NOMO-1 (cell line): ENCODE measurements around the gene VTA1.
"Not testable (repeated sequence)": the region's sequence is repeated elsewhere in the genome, so short reads cannot be mapped to it uniquely, and the experiment has no call there.

ENCODE experiments used
- DNase-seq, 2 experiments: peaks; one replicate each; lab custom pipeline; 2025; ENCODE audit not compliant: unreplicated experiment in 2 of 2; lab: John Stamatoyannopoulos, UW

The VTA1 gene

DNA sequence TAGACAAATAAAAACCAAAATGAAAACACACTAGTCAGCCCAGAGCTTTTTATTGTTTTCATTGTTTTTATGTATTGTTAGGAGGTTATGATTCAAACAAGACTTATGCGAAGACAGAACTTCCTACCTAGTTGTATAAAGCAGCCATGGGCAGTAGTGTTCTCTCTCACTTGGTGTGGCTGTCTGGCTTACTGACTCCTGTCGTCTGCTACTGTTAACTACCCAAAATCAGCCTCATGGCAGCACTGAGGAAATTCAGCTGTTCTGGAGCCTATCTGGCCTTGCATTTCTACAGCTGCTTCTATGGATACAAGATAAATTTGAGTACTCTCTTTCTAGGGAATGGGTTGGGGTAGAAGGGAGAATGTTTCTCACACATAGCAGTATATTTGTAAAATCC is 20.4 kb downstream of the VTA1 start:
- DNase-seq: no peak

DNA sequence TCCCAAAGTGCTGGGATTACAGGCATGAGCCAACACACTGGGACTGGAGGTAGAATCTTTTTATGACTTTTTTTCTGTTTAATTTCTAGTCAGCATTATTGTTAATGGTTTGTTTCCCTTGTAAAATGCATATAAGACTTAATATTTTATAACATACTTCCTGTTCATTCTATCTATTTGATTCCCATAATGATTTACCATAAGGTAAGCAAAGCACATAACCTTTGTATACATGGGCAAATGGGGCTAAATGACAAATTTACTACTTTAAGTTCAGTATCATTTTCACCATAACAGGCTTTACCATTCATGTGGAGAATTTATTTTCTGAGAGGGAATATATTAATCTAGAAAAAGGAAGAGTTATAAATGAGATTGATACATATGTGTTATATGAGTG is 24.3 kb downstream of the VTA1 start:
- no peak for DNase-seq

DNA sequence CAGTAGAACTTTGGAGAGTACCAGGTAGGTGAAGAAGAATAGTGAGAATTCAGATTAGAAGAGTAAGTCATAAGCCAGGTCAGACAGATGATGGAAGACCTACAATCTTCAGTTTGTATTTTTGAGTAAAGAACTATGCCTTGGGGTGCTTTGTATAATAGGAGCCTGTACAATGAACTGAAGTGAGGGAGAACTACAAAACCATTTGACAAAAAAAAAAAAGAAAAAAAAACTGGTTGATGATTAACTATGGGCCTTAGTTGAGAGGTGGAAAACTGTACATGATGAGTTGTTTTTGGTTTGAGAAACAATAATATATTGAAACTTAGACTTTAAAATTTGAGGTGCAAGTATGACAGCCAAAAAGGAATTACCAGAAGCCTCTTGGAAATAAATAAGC is 25.7 kb downstream of the VTA1 start:
- DNase-seq: no peak

DNA sequence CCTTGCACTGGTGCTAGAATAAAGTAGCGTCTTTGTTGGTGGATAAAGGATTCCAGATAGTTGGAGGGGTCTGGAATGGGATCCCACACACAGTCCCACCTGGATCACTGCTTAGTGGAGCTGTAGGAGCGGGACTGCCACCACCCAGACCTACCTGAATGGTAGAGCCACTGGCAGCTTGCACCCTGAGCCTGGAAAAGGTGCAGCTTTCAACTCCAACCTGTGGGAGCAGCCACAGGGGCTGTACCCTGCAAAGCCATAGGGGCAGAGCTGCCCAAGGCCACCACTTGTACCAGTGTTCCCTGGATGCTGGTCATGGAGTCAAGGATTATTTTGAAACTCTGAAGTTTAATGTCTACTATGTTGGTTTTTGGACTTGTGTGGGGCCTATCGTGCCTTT is 26.9 kb downstream of the VTA1 start:
- DNase-seq: no peak

- no peak for DNase-seq
These were observed 27.6 kb downstream of the VTA1 start for GRCh38 chr6:142174703-142175102.

GRCh38 chr6:142178129-142178528 is 31.1 kb downstream of the VTA1 start:
- DNase-seq: no peak

DNA sequence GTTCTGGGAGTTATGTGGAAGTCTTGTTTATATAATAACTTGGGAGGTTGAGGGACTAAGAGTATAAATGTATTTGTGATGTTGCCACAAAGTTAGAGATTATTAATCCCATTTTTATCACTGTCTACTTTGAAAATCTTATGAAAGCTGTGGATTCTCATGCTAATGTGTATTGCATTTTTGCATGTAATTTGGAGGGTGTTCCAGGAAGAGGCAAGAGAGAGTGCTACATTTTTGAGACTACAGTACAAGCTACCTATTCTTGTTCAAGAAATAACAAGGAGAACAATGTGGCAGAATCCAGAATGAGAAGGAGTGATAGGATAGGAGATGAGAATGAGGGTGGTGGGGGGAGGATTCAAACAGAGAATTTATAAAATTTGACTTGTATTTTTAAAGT is 34.9 kb downstream of the VTA1 start:
- DNase-seq: no peak

DNA sequence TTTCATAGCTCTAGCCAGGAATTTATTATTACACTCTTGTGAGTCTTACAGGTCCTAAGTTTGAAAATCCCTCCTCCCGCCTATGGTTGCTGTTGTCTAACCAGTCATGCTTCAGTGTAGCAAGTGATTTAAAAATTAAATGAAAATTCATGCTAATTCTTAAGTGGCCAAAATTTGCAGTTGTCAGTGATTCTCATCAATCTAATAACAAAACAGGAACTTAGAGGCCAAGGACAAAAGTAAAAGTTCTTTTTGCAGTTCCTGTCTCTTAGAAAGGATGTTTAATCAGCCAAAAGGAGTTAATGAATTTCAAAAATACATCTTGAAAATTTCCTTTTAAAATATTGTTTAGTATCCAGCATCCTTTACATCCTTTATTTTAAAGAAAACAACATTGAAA is 36.3 kb downstream of the VTA1 start:
- no peak for DNase-seq

DNA sequence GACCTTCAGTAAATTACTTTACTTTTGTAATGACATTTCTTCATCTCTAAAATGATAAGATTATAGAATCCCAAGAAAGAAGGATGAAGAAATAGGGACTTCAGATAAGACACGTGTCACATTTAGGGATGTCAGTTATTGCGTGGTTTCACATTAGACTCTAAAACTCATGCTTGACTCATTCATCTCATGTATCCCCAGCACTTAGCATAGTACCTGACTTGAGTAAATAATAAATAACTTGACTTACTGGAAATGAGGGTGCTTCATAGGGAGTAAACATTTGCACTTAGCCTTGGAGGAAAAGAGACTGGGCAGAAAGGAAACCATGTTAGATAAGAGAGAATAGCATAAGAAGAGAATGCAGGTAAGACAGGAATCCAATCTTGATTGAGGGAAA is 37.2 kb downstream of the VTA1 start:
- no peak for DNase-seq

- DNase-seq: no peak
These were observed 38.6 kb downstream of the VTA1 start for GRCh38 chr6:142185641-142186040.

DNA sequence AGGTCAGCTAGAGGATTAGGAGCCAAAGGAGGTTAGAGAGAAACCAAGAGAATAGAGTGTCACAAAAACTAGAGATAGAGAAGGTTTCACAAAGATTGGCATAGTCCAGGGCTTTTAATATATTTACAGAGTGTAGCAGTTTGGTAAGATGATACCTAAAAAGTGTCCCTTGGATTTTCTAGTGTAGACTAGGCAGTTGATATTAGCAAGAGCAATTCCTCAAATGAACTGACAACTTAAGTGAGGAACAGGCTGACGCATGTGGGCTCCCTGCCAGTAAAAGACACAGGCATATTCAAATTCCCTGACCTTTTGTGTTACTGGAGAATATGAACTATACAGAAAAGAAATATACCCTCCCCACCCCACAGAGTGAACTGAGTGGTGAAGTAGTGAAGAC is 40.1 kb downstream of the VTA1 start:
- DNase-seq: no peak

DNA sequence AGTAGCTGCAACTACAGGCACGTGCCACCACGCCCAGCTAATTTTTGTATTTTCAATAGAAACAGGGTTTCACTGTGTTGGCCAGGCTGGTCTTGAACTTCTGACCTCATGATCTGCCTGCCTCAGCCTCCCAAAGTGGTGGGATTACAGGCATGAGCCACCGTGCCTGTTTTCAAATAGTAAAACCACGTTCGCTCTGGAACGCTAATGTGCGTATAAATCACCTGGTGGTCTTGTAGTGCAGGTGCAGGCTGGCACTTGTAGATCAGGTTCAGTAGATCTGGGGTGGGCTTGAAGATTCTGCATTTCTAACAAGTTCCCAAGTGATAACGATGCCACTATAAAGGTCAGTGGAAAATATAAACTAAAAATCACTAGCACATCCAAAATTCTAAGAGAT is 41.3 kb downstream of the VTA1 start:
- not testable (repeated sequence) for DNase-seq

DNA sequence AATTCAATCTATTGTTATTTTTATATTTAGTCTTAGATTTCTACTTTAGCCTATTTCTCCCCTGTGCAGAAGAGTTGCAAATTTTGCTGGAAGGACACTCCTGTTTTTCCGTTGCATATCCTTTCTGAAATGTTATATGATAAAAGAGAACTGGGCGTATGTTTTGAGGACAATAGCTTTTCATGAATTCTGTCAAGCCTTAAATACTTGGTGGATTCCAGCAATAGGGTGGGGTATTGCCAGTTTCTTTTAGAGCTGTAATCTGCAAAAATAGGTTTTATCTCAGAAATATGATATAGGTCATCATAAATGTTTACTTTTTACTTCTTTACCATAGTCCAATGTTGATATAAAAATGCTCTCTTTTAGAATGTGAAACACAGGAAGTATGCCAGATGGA is 42.0 kb downstream of the VTA1 start:
- DNase-seq: no peak

DNA sequence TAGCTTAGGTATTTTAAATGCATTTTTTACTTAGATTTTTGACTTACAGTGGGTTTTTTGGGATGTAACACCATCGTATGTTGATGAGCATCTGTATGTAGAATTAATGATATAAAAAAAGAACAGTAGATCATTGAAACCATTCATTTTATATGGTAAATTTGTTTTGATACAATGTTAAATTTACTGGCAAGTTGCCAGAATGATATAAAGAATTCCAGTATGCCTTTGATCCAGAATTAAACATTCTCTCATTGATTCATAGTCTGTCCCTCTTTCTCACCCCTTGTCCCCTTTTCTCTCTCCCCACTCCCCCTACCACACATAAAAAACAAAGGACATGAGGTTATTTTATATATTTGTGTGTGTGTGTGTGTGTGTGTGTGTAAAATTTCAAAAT is 45.3 kb downstream of the VTA1 start:
- no peak for DNase-seq

DNA sequence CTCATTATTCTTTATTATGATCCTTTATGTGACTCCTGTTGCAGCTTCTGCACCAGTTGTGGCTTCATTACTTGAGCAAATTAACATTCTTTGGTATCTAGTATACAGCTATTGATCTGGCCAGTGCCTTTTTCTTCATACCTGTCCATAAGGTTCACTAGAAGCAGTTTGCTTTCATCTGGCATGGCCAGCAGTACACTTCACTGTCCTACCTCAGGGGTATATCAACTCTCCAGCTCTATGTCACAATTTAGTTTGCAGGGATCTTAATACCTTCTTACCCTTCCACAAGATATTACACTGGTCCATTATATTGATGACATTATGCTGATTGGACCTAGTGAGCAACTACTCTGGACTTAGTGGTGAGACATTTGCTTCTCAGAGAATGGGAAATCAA is 46.6 kb downstream of the VTA1 start:
- no peak for DNase-seq

DNA sequence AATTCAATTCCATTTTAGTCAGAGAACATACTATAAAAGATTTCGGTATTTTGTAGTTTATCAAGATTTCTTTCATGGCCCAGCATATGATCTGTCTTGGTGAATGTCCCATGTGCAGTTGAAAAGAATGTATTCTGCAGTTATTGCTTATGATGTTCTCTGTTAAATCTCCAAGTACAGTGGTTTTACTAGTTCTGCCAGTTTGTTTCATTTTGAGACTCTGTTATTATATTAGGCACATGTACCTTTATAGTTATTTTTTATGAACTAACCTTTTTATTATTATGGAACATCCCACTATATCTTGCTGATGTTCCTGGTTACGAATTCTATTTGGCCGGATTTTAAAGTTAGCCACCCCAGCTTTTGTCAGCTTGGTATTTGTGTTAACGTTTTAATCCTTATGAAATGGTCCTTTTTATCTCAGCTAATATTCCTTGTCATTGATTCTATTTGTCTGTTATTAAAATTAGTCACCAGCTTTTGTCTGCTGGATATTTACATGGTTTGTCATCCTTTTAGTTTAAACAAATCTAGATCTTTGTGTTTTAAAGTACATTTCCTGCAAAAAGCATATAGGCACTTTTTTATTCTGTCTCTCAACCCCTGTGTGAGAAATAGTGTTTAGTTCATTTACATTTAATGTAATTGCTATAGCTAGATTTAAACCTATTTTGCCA is 48.9 kb downstream of the VTA1 start:
- DNase-seq: no peak

- no peak for DNase-seq
These were observed 54.0 kb downstream of the VTA1 start for GRCh38 chr6:142200846-142201628.

DNA sequence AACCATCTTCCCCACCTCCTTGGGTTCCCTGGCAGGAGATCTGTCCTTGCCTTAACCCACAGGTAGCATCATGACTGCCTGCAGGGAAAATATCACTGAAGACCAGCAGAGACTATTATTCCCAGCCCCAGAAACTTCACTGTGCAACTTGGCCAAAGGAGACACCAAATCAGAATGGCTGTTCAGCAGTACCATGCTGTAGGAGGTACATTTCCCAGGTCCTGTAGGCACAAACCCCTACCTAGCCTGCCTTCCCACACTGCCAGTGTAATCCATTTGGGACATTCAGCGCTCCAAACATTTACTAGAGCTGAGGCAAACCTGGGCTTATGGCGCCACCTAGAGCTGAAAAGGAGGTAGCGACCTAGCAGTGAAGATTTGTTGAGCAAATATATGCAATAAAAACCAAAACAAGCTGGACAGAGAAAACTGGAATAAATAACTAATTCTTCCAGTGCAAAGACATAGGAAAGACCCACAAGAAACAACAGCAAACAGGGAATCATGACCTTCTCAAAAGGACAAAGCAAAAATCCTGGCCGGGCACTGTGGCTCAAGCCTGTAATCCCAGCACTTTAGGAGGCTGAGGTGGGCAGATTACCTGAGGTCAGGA is 60.3 kb downstream of the VTA1 start:
- no peak for DNase-seq

- DNase-seq: no peak
These were observed 63.5 kb downstream of the VTA1 start for GRCh38 chr6:142210606-142211005.

- no peak for DNase-seq
These were observed 66.3 kb downstream of the VTA1 start for GRCh38 chr6:142213402-142213801.

DNA sequence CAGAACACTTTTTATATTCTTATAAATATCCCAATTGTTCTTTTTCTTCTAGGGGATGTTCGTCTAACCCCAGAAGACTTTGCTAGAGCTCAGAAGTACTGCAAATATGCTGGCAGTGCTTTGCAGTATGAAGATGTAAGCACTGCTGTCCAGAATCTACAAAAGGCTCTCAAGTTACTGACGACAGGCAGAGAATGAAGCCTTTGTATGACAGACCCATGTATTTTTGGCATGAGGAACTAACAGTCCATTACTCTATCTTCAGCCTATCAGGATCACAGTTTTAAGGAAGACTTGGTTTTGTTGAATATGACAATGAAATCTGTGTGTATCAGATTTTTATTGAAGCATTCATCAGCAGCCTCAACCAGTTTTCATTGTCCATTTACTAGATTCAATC is 71.4 kb downstream of the VTA1 start:
- DNase-seq: no peak

- DNase-seq: no peak
These were observed 75.0 kb downstream of the VTA1 start for GRCh38 chr6:142222022-142222421.
